HepG2 (cell line): ENCODE measurements around the gene GFOD1. TPM values are rescaled to one million over a fixed set of nuclear protein-coding genes. Genes with fewer than 3 reads are reported as not detected.
A peak's percentile ranks its signal among the peaks of the same experiment; 100 is the strongest.

Experiments used
- DR1 ChIP-seq: sonication (generic); formaldehyde crosslinking; IDR thresholded peaks from 2 replicates; pipeline ENCODE4 v1.8.0; 2021; ENCODE audit warnings: mild to moderate bottlenecking, missing genetic modification reagents, inconsistent platforms
- ELF3 ChIP-seq: IDR thresholded peaks from 2 replicates; pipeline ENCODE4 v1.6.1; 2016; ENCODE audit warnings: missing genetic modification reagents, missing compliant biosample characterization
- ETV6 ChIP-seq: sonication (generic); formaldehyde crosslinking; conservative IDR thresholded peaks from 2 replicates; pipeline ENCODE4 v1.4.0; 2020; ENCODE audit warnings: missing genetic modification reagents
- JARID2 ChIP-seq: sonication (generic); formaldehyde crosslinking; IDR thresholded peaks from 2 replicates; pipeline ENCODE4 v1.8.1; 2023; ENCODE audit warnings: missing genetic modification reagents, inconsistent platforms; ENCODE audit not compliant: insufficient replicate concordance
- KDM3A ChIP-seq: IDR thresholded peaks from 2 replicates; pipeline ENCODE4 v1.6.1; 2018; ENCODE audit warnings: low read depth, missing compliant biosample characterization
- MED8 ChIP-seq: sonication (generic); formaldehyde crosslinking; IDR thresholded peaks from 2 replicates; pipeline ENCODE4 v1.8.1; 2023; ENCODE audit warnings: mild to moderate bottlenecking, missing genetic modification reagents; ENCODE audit not compliant: insufficient replicate concordance
- PAWR ChIP-seq: sonication (generic); formaldehyde crosslinking; IDR thresholded peaks from 2 replicates; pipeline ENCODE4 v1.4.0; 2020; ENCODE audit warnings: missing genetic modification reagents, mild to moderate bottlenecking, borderline replicate concordance
- PHB2 ChIP-seq: fragments of 450-650 bp; IDR thresholded peaks from 2 replicates; pipeline ENCODE4 v1.6.1; 2018; ENCODE audit not compliant: partially characterized antibody
- POLR2AphosphoS2 ChIP-seq: IDR thresholded peaks from 2 replicates; pipeline ENCODE4 v1.6.1; 2011; ENCODE audit warnings: low read depth, low read length, improper control_type of control experiment
- PRPF4 ChIP-seq: fragments of 200-400 bp; formaldehyde crosslinking; IDR thresholded peaks from 2 replicates; pipeline ENCODE4 v1.6.1; 2016; ENCODE audit warnings: low read length, low read depth; ENCODE audit not compliant: poor library complexity, severe bottlenecking
- RARA ChIP-seq: IDR thresholded peaks from 2 replicates; pipeline ENCODE4 v1.6.1; 2016; ENCODE audit warnings: missing genetic modification reagents, missing compliant biosample characterization
- SIX1 ChIP-seq: sonication (generic); formaldehyde crosslinking; IDR thresholded peaks from 2 replicates; pipeline ENCODE4 v1.4.0; 2020; ENCODE audit warnings: missing genetic modification reagents, borderline replicate concordance
- SP2 ChIP-seq: sonication (generic); formaldehyde crosslinking; IDR thresholded peaks from 2 replicates; pipeline ENCODE4 v1.5.1; 2020; ENCODE audit warnings: mild to moderate bottlenecking, missing genetic modification reagents
- SRSF4 ChIP-seq: fragments of 200-400 bp; formaldehyde crosslinking; IDR thresholded peaks from one replicate; pipeline ENCODE4 v1.6.1; 2018; ENCODE audit warnings: mild to moderate bottlenecking, low read depth, low read length, moderate library complexity; ENCODE audit not compliant: poor library complexity, severe bottlenecking
- TRIM24 ChIP-seq: sonication (generic); formaldehyde crosslinking; IDR thresholded peaks from 2 replicates; pipeline ENCODE4 v1.8.0; 2022; ENCODE audit warnings: mild to moderate bottlenecking, missing genetic modification reagents
- ZC3H13 ChIP-seq: sonication (generic); formaldehyde crosslinking; IDR thresholded peaks from 2 replicates; pipeline ENCODE4 v1.8.1; 2023; ENCODE audit warnings: mild to moderate bottlenecking, missing genetic modification reagents, moderate library complexity
- ZNF121 ChIP-seq: sonication (generic); formaldehyde crosslinking; IDR thresholded peaks from 2 replicates; pipeline ENCODE4 v1.5.0; 2020; ENCODE audit warnings: mild to moderate bottlenecking, missing genetic modification reagents
- ZNF264 ChIP-seq: sonication (generic); formaldehyde crosslinking; IDR thresholded peaks from 2 replicates; pipeline ENCODE4 v1.4.0; 2020; ENCODE audit warnings: missing genetic modification reagents
- ZNF558 ChIP-seq: sonication (generic); formaldehyde crosslinking; IDR thresholded peaks from 2 replicates; pipeline ENCODE4 v1.9.0; 2022; ENCODE audit warnings: mild to moderate bottlenecking, missing genetic modification reagents, borderline replicate concordance
- polyA plus RNA-seq, 8 experiments: library from polyadenylated mRNA; depleted of rRNA in 3 of 8; stranded (reverse) in 7 of 8; unstranded in 1 of 8; fragments of >200 nt; fragmentation: Illumina TruSeq in 4 of 8; extraction: Trizol in 4 of 8; gene quantifications; 2 replicates each; pipeline versions ENCODE4 v1.2.1 to v1.2.3, GENCODE V29; 2011 to 2016; ENCODE audit warnings: low read depth in 4 of 8, missing spikeins in 1 of 8, mixed read lengths in 1 of 8; ENCODE audit not compliant: insufficient read depth in 1 of 8
- total RNA-seq, 5 experiments: library from RNA; depleted of rRNA; stranded (reverse); fragments of >200 nt; fragmentation: Illumina TruSeq; extraction: Trizol; gene quantifications; 2 replicates each; pipeline ENCODE4 v1.2.3, GENCODE V29; 2016; ENCODE audit warnings: low read depth in 1 of 5
- TF ChIP-seq, protein P1 (sequence below): sonication (generic); formaldehyde crosslinking; conservative IDR thresholded peaks from 2 replicates; pipeline ENCODE4 v1.8.0; 2022; ENCODE audit warnings: mild to moderate bottlenecking, moderate library complexity, missing genetic modification reagents
- TF ChIP-seq, protein P2 (sequence below): sonication (generic); formaldehyde crosslinking; IDR thresholded peaks from 2 replicates; pipeline ENCODE4 v1.4.0; 2020; ENCODE audit warnings: missing genetic modification reagents, mild to moderate bottlenecking, borderline replicate concordance
- TF ChIP-seq, protein P3 (sequence below): sonication (generic); formaldehyde crosslinking; IDR thresholded peaks from 2 replicates; pipeline ENCODE4 v1.9.0; 2021; ENCODE audit warnings: missing genetic modification reagents, borderline replicate concordance

GFOD1 gene
- total and polyA plus RNA-seq, 2 of the 13 experiments (the other 11 are each of a cell fraction or from before 2014, with no cell fraction given): 1.9 to 6.4 TPM

DNA sequence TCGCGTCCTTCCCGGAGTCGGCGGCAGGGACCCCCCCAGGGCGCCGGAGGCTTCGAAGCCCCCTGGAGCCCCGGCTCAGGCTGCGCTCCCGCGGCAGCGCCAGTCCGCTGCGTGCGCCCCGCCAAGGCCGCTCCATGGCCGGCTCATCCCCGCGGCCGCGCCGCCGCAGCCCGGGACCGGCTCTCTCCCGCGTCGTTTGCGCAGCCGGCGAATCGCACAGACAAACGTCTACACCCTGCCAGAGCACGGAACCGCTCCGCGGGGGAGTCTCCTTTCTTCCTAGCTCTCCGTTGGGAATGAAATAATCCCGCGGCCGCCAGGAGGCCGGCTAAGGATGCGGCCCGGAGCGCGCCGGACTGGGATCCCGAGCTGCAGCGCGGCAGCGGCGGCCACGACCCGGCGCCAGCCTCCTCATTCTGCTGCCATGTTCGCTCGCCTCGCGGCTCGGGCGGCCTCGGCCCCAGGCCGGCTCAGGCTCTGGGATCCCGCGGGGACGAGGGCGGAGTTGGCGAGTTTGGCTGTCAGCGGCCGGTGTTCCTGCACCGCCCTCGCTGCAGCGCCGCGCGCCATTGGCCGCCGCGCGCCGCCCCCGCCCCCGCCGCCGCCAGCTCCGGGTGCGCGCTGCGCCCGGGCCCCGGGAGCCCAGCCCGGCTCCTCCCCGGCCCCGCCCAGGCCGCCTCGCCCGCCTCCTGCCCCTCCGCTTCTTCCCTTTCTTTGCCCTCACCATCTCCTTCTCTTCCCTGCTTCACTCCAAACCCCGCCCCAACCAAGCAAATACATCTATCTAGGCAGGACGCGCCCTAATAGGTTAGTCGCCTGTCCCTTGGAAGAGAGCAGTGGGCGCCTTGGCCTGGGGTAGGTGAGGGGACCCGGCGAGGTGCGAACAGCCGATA is at the start of gene GFOD1 (continued):
- TF ChIP-seq MED8: no peak
- no peak for TF ChIP-seq DR1 (CRISPR knock-in tag)
- TF ChIP-seq PRPF4: no peak
- TF ChIP-seq RARA (CRISPR knock-in tag): 0 out of 2 replicates have a peak, but pooled peaks have one; percentile 7
- TF ChIP-seq JARID2 (CRISPR knock-in tag): no peak
- no peak for TF ChIP-seq TRIM24 (CRISPR knock-in tag)
- TF ChIP-seq, protein P1, sequence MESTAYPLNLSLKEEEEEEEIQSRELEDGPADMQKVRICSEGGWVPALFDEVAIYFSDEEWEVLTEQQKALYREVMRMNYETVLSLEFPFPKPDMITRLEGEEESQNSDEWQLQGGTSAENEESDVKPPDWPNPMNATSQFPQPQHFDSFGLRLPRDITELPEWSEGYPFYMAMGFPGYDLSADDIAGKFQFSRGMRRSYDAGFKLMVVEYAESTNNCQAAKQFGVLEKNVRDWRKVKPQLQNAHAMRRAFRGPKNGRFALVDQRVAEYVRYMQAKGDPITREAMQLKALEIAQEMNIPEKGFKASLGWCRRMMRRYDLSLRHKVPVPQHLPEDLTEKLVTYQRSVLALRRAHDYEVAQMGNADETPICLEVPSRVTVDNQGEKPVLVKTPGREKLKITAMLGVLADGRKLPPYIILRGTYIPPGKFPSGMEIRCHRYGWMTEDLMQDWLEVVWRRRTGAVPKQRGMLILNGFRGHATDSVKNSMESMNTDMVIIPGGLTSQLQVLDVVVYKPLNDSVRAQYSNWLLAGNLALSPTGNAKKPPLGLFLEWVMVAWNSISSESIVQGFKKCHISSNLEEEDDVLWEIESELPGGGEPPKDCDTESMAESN (CRISPR knock-in tag): peak; percentile 66; the same call in 1 of the 2 replicates
- TF ChIP-seq ZNF558 (CRISPR knock-in tag): no peak; the same call in 1 of the 2 replicates
- no peak for TF ChIP-seq SIX1
- peak; percentile 45; the same call in 1 of the 2 replicates for TF ChIP-seq ETV6 (CRISPR knock-in tag)
- TF ChIP-seq ELF3 (CRISPR knock-in tag): no peak
- TF ChIP-seq SRSF4: no peak
- TF ChIP-seq PHB2: no peak
- TF ChIP-seq, protein P2, sequence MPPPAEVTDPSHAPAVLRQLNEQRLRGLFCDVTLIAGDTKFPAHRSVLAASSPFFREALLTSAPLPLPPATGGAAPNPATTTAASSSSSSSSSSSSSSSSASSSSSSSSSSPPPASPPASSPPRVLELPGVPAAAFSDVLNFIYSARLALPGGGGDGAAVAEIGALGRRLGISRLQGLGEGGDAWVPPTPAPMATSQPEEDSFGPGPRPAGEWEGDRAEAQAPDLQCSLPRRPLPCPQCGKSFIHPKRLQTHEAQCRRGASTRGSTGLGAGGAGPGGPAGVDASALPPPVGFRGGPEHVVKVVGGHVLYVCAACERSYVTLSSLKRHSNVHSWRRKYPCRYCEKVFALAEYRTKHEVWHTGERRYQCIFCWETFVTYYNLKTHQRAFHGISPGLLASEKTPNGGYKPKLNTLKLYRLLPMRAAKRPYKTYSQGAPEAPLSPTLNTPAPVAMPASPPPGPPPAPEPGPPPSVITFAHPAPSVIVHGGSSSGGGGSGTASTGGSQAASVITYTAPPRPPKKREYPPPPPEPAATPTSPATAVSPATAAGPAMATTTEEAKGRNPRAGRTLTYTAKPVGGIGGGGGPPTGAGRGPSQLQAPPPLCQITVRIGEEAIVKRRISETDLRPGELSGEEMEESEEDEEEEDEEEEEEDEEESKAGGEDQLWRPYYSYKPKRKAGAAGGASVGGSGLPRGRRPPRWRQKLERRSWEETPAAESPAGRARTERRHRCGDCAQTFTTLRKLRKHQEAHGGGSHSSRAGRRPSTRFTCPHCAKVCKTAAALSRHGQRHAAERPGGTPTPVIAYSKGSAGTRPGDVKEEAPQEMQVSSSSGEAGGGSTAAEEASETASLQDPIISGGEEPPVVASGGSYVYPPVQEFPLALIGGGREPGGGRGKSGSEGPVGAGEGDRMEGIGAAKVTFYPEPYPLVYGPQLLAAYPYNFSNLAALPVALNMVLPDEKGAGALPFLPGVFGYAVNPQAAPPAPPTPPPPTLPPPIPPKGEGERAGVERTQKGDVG (CRISPR knock-in tag): no peak
- no peak for TF ChIP-seq ZNF121 (CRISPR knock-in tag)
- no peak for TF ChIP-seq SP2 (CRISPR knock-in tag)
- TF ChIP-seq KDM3A (CRISPR knock-in tag): 0 out of 2 replicates have a peak, but pooled peaks have one; percentile 7
- no peak for TF ChIP-seq POLR2AphosphoS2
- TF ChIP-seq, protein P3, sequence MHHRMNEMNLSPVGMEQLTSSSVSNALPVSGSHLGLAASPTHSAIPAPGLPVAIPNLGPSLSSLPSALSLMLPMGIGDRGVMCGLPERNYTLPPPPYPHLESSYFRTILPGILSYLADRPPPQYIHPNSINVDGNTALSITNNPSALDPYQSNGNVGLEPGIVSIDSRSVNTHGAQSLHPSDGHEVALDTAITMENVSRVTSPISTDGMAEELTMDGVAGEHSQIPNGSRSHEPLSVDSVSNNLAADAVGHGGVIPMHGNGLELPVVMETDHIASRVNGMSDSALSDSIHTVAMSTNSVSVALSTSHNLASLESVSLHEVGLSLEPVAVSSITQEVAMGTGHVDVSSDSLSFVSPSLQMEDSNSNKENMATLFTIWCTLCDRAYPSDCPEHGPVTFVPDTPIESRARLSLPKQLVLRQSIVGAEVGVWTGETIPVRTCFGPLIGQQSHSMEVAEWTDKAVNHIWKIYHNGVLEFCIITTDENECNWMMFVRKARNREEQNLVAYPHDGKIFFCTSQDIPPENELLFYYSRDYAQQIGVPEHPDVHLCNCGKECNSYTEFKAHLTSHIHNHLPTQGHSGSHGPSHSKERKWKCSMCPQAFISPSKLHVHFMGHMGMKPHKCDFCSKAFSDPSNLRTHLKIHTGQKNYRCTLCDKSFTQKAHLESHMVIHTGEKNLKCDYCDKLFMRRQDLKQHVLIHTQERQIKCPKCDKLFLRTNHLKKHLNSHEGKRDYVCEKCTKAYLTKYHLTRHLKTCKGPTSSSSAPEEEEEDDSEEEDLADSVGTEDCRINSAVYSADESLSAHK (CRISPR knock-in tag): no peak
- TF ChIP-seq PAWR: no peak
- no peak for TF ChIP-seq ZNF264
- peak; percentile 66; the same call in 1 of the 2 replicates for TF ChIP-seq ZC3H13 (CRISPR knock-in tag)
